HepG2 (cell line): ENCODE measurements around the gene LRR1. TPM values are rescaled to one million over a fixed set of nuclear protein-coding genes. Genes with fewer than 3 reads are reported as not detected.

Source experiments
- ATAC-seq: fragments of 200-7000 bp; cut with Tn5 transposase; 3 replicates; pipeline ENCODE4 v1.9.1; 2020; ENCODE audit warnings: mild to moderate bottlenecking, moderate library complexity
- BruUV-seq: library from RNA; stranded (reverse); fragments of 400-500 nt; replicated peaks from 2 replicates; lab custom pipeline; 2021; lab: Mats Ljungman, UMichigan
- CTCF ChIA-PET: fragments of 300-600 bp; formaldehyde crosslinking; extraction: SDS; loops from one replicate; lab custom pipeline; 2021; ENCODE audit warnings: low total read pairs, inconsistent platforms, low intra/inter-chr PET ratio; lab: Yijun Ruan, JAX
- POLR2A ChIA-PET: fragments of 350-600 bp; sonication (Branson Sonifier 250); formaldehyde crosslinking; loops from one replicate; lab custom pipeline; 2020; ENCODE audit warnings: antibody characterized with exemption, inconsistent platforms; lab: Yijun Ruan, JAX
- DNase-seq: peaks from one replicate; pipeline ENCODE4 v3.0.0-alpha.2; 2015; ENCODE audit warnings: low spot score
- FAIRE-seq: peaks from 3 replicates; lab custom pipeline; 2011; peaks lifted over from hg19 to GRCh38; lab: Jason Lieb, UNC
- H2AFZ ChIP-seq: one replicate; pipeline ENCODE4 v1.6.1; 2011; ENCODE audit warnings: low read length, inconsistent platforms
- H3K27ac ChIP-seq: fragments of 300-600 bp; 3 replicates; pipeline ENCODE4 v1.8.0; 2011; ENCODE audit warnings: mixed run types, mild to moderate bottlenecking, mixed read lengths, low read length, inconsistent platforms; ENCODE audit not compliant: insufficient read depth; ENCODE audit errors: extremely low read length
- H3K27me3 ChIP-seq, 2 experiments: fragments of 200-600 bp in 1 of 2; 2 replicates in 1 of 2; 3 replicates in 1 of 2; pipeline versions ENCODE4 v1.6.0 to v1.8.0; 2011; ENCODE audit warnings: low read length in 2 of 2, mild to moderate bottlenecking in 2 of 2, moderate library complexity in 2 of 2, inconsistent platforms in 1 of 2; ENCODE audit not compliant: insufficient read depth in 2 of 2, control insufficient read depth in 1 of 2
- H3K36me3 ChIP-seq, 2 experiments: fragments of 200-600 bp in 1 of 2; replicated peaks in 1 of 2; 2 replicates in 1 of 2; 3 replicates in 1 of 2; pipeline versions ENCODE4 v1.5.1 to v1.8.0; 2011; ENCODE audit warnings: low read length in 2 of 2, inconsistent platforms in 1 of 2; ENCODE audit not compliant: insufficient read depth in 2 of 2, control insufficient read depth in 1 of 2
- H3K4me1 ChIP-seq: 2 replicates; pipeline ENCODE4 v1.5.1; 2012; ENCODE audit warnings: low read length, inconsistent platforms; ENCODE audit not compliant: insufficient read depth
- H3K4me2 ChIP-seq: 2 replicates; pipeline ENCODE4 v1.6.0; 2011; ENCODE audit warnings: low read depth, low read length, inconsistent platforms
- H3K4me3 ChIP-seq, 3 experiments: fragments of 200-600 bp in 1 of 3; sonication (generic), shearing (Covaris generic) in 1 of 3; replicated peaks in 1 of 3; 2 replicates each; pipeline ENCODE4 v1.5.1; 2011 to 2016; ENCODE audit warnings: low read length in 3 of 3, inconsistent platforms in 2 of 3, low read depth in 2 of 3, mild to moderate bottlenecking in 2 of 3, control low read depth in 1 of 3, mixed read lengths in 1 of 3; ENCODE audit not compliant: insufficient read depth in 1 of 3
- H3K79me2 ChIP-seq: one replicate; pipeline ENCODE4 v1.6.1; 2011; ENCODE audit warnings: low read length, inconsistent platforms; ENCODE audit not compliant: insufficient read depth
- H3K9ac ChIP-seq: 2 replicates; pipeline ENCODE4 v1.6.0; 2011; ENCODE audit warnings: mild to moderate bottlenecking, low read depth, low read length, inconsistent platforms; ENCODE audit not compliant: insufficient read depth
- H3K9me3 ChIP-seq: 2 replicates; pipeline ENCODE4 v1.5.1; 2012; ENCODE audit warnings: mild to moderate bottlenecking, low read length
- H4K20me1 ChIP-seq: 2 replicates; pipeline ENCODE4 v1.6.0; 2011; ENCODE audit warnings: inconsistent platforms, mild to moderate bottlenecking, low read length, moderate library complexity; ENCODE audit not compliant: insufficient read depth
- CREB1 ChIP-seq, 2 experiments: fragments of 450-650 bp in 1 of 2; IDR thresholded peaks; 2 replicates each; pipeline ENCODE4 v1.6.1; 2016 to 2017; ENCODE audit warnings: control low read depth in 1 of 2, mild to moderate bottlenecking in 1 of 2, missing compliant biosample characterization in 1 of 2, missing genetic modification characterization in 1 of 2
- HMGXB4 ChIP-seq, 2 experiments: sonication (generic) in 1 of 2; formaldehyde crosslinking in 1 of 2; IDR thresholded peaks; 2 replicates each; pipeline versions ENCODE4 v1.4.0 to v1.6.1; 2018 to 2020; ENCODE audit warnings: missing genetic modification reagents in 2 of 2, borderline replicate concordance in 1 of 2, low read depth in 1 of 2, mild to moderate bottlenecking in 1 of 2, missing biosample characterization in 1 of 2
- IRX3 ChIP-seq: sonication (generic); formaldehyde crosslinking; IDR thresholded peaks from 2 replicates; pipeline ENCODE4 v1.8.1; 2023; ENCODE audit warnings: mild to moderate bottlenecking, low read depth, missing genetic modification reagents, borderline replicate concordance
- NFATC3 ChIP-seq: sonication (generic); formaldehyde crosslinking; IDR thresholded peaks from 2 replicates; pipeline ENCODE4 v1.5.1; 2020; ENCODE audit warnings: mild to moderate bottlenecking, missing genetic modification reagents
- NRL ChIP-seq: sonication (generic); formaldehyde crosslinking; IDR thresholded peaks from 2 replicates; pipeline ENCODE4 v1.5.0; 2020; ENCODE audit warnings: missing genetic modification reagents, mild to moderate bottlenecking, moderate library complexity, borderline replicate concordance
- RBFOX2 ChIP-seq: fragments of 200-400 bp; formaldehyde crosslinking; IDR thresholded peaks from 2 replicates; pipeline ENCODE4 v1.6.1; 2017; ENCODE audit warnings: low read depth, mild to moderate bottlenecking, low read length
- WGBS: methylation state at CpG from one replicate; pipeline ENCODE4 v1.1.6; 2017; ENCODE audit warnings: low lambda C conversion rate; 5-methylcytosine and 5-hydroxymethylcytosine counted together
- in situ Hi-C: cut with HindIII; loops from 2 replicates; pipeline ENCODE4 v1.10.0; 2017; ENCODE audit warnings: low pct_unique_long_range_greater_than_20kb; ENCODE audit not compliant: extremely low pct_ligation_motif_present
- intact Hi-C: fragments of 100-400 bp; cut with micrococcal nuclease; formaldehyde crosslinking; loops from one replicate; pipeline ENCODE4 v1.10.0; 2022; ENCODE audit not compliant: unreplicated experiment
- polyA plus RNA-seq, 8 experiments: library from polyadenylated mRNA; depleted of rRNA in 3 of 8; stranded (reverse) in 7 of 8; unstranded in 1 of 8; fragments of >200 nt; fragmentation: Illumina TruSeq in 4 of 8; extraction: Trizol in 4 of 8; gene quantifications; 2 replicates each; pipeline versions ENCODE4 v1.2.1 to v1.2.3, GENCODE V29; 2011 to 2016; ENCODE audit warnings: low read depth in 4 of 8, missing spikeins in 1 of 8, mixed read lengths in 1 of 8; ENCODE audit not compliant: insufficient read depth in 1 of 8
- total RNA-seq, 5 experiments: library from RNA; depleted of rRNA; stranded (reverse); fragments of >200 nt; fragmentation: Illumina TruSeq; extraction: Trizol; gene quantifications; 2 replicates each; pipeline ENCODE4 v1.2.3, GENCODE V29; 2016; ENCODE audit warnings: low read depth in 1 of 5

LRR1 gene
- total and polyA plus RNA-seq, 2 of the 13 experiments (the other 11 are each of a cell fraction or from before 2014, with no cell fraction given), result 7.0 to 36.2 TPM

DNA sequence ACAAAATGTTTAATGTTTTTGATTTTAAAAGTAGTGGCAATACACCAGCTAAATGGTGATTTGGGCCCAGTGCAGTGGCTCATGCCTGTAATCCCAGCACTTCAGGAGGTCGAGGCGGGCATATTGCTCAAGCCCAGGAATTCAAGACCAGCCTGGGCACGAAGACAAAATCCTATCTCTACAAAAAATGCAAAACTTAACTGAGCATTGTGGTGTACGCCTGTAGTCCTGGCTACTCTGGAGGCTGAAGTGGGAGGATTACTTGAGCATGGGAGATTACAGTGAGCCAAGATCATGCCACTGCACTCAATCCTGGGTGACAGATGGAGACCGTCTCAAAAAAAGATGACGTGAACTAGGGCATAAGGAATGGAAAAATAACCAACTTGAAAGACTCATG lies 17.0 kb downstream of the LRR1 start:
- Histone ChIP-seq H3K9ac (no peak overlapping the region), H2AFZ (no peak overlapping the region), H3K9me3 (no peaks in the 10 kb centered on the region), H3K27ac (no peak overlapping the region), H3K4me3 (no peak overlapping the region), H3K36me3 (peaks cover 1 to 14% of the 10 kb centered on the region in 2 experiments; a peak in 2 of 5 replicates), H3K27me3 (no peaks in the 10 kb centered on the region; a peak in 1 of 5 replicates), H3K4me1 (peaks cover 34% of the 10 kb centered on the region), H3K4me2 (no peak overlapping the region), H4K20me1 (no peaks in the 10 kb centered on the region; the same call in 1 of the 2 replicates), H3K79me2 (peaks cover 28% of the 10 kb centered on the region)
- DNase-seq, result no peak
- TF ChIP-seq CREB1 (IDR thresholded peaks at IDR 0.05) (no peak), CREB1 (CRISPR knock-in tag; IDR thresholded peaks at IDR 0.05) (no peak), NFATC3 (no peak), IRX3 (CRISPR knock-in tag) (no peak), RBFOX2 (0 out of 2 replicates have a peak, but pooled peaks have one; percentile 9), HMGXB4 (CRISPR knock-in tag; IDR thresholded peaks at IDR 0.05; ENCODE audit: borderline replicate concordance in 1 of 2, low read depth in 1 of 2) (no peak), NRL (CRISPR knock-in tag) (no peak)
- ATAC-seq, result no peak
- no peak for FAIRE-seq
- CTCF ChIA-PET, result no interaction called here
- POLR2A ChIA-PET, result no interaction called here
- 94% methylated on average over 6 of the region's 6 CpGs for WGBS
- in situ Hi-C loops (no loop called here), intact Hi-C loops (no loop called here)
- no TSS peak for BruUV-seq
